Endometrial microvascular endothelial cells (primary cell): ENCODE measurements around the gene ALDH1L2. TPM values are rescaled to one million over a fixed set of nuclear protein-coding genes. Genes with fewer than 3 reads are reported as not detected.

Experiments
- in situ Hi-C: cut with HindIII; loops from 2 replicates; pipeline ENCODE4 v1.10.0; 2017; ENCODE audit warnings: low sequenced_read_pairs, low pct_unique_long_range_greater_than_20kb; ENCODE audit errors: inconsistent ontology term
- total RNA-seq: library from RNA; depleted of rRNA; stranded (reverse); fragments of >200 nt; gene quantifications from one replicate; pipeline ENCODE4 v1.2.3, GENCODE V29; 2015; ENCODE audit errors: inconsistent ontology term

ALDH1L2 gene
- total RNA-seq, 1 donor from 2014 or later = 0.56 TPM

- in situ Hi-C loops = no loop called here
Measured at GRCh38 chr12:105048315-105048714, 35.9 kb downstream of the ALDH1L2 start.

- in situ Hi-C loops = no loop called here
Measured at GRCh38 chr12:105047308-105047707, 37.0 kb downstream of the ALDH1L2 start.

DNA sequence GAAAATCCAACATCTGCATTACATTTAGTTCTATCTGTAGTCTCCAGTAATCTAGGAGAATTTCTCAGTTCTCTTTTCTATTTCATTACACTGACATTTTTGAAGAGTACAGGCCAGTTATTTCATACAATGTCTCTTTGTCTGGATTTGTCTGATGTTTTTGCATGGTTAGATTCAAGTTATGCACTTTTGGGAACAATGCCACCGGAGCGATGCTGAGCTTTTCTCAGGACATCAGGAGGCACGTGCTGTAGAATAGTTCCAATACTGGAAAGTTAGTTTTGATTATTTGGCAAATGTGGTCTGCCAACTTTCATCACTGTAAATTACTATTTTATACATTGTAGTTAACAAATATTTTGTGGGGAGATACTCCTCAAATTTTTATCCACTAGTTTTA is 43.1 kb downstream of the ALDH1L2 start:
- in situ Hi-C loops = no loop called here

- in situ Hi-C loops = no loop called here
Measured at GRCh38 chr12:105040476-105040875, 43.8 kb downstream of the ALDH1L2 start.

DNA sequence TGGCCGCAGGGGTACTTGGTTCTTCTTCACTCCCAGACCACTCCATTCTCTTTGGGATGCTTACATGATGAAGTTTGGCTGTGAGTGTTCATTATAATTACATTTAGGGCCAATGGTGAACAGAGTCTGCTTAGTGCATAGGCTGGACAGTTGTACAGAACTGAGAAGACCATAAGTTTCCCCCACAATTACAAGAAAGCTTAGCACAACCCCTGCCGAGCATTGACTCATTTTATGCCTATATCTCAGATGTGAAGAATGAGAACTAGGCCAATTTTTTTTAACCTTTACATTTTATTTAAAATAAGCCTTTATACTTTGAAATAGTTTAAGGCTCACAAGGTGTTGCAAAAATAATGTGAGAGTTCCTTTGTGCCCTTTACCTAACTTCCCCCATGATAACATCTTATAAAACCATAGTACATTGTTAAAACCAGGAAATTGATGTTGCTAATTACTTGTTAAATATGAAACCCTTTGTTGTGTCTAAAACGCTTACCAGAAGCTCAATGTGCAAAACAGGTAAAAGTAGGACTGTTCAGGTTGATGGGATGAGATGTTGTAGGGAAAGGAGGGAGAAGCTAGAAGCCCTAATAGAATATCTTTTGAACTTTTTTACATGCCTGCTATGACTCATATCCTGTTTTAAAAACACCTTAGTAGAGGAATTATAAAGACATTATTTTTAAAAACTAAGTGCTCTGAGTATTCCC is 47.2 kb downstream of the ALDH1L2 start:
- in situ Hi-C loops = no loop called here

DNA sequence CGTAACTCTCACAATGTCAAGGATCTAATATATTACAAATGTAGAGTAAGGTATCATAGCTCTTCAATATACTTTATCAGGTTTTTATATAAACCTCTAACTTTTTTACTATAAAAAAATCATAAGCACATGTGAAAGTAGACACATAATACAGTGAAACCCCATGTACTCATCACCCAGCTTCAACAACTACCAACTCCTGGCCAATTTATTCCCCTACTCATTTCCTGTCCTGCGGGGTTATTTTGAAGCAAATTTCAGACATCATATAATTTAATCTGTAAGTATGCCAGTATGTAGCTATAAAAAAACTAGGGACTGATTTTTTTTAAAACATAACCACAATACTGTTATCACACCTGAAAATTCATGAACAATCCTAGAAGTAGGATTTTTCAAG is 50.4 kb downstream of the ALDH1L2 start:
- in situ Hi-C loops = no loop called here

GRCh38 chr12:105032703-105033357 is 51.4 kb downstream of the ALDH1L2 start:
- in situ Hi-C loops = no loop called here

DNA sequence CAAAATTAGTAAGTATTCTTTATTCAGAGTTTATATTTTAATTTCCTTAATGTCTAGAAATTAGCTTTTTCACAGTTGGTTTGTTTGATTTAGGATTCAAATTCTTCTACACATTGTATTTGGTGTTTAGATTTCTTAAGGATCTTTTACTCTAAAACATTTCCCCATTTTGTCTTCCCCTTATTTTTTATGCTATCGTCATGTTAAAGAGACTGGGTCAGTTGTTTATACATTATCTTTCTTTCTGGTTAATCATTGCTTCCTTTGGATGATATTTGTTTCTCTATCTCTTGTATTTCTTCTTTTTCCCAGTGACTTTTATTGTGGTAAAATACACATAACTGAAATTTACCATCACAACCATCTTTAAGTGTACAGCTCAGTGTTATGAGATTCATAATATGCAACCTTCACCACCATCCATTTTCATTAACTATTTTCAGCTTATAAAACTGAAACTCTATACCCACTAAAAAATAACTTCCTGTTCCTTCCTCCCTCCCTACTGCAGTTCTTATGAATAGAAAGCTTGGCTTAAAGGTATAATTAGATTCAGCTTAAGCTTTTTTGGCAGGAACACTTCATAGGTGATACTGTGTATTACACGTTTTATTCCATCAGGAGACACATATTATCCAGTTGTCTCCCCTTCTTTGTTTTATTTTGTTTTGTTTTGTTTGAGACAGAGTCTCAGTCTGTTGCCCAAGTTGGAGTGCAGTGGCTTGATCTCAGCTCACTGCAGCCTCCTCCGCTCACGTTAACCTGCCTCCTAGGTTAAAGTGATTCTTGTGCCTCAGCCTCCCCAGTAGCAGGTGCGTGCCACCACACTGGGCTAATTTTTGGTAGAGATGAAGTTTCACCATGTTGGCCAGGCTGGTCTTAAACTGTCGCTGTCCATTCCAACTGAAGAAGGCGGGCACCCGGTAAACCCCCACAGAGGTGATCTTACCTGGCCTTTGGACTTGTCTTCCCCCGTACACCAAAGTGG is 53.1 kb downstream of the ALDH1L2 start:
- in situ Hi-C loops = no loop called here

GRCh38 chr12:105026411-105026810 is 57.8 kb downstream of the ALDH1L2 start:
- in situ Hi-C loops = no loop called here

- in situ Hi-C loops = no loop called here
Measured at GRCh38 chr12:105025890-105026289, 58.4 kb downstream of the ALDH1L2 start.

DNA sequence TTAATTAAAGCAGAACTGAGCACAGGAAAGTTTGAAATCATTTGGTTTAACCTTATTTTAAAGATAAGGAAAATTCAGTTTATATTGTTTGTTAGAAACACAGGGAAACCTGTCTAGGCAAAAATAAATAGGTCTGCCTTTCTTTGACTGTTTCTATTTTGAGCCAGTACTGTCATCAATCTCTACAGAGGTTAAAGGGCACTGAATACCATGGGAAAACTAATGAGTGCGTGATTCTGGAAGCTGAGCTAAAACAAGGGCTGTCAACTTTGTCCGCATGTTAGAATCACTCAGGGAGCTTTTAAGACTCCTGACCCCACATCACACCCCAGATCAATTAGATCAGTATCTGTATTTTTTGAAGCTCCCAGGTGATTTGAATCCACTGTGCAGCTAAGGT is 59.3 kb downstream of the ALDH1L2 start:
- in situ Hi-C loops = no loop called here

- in situ Hi-C loops = no loop called here
Measured at GRCh38 chr12:105020241-105020962, 63.9 kb downstream of the ALDH1L2 start.

GRCh38 chr12:105018776-105019175 is 65.5 kb downstream of the ALDH1L2 start:
- in situ Hi-C loops = no loop called here

- in situ Hi-C loops = no loop called here
Measured at GRCh38 chr12:105018012-105018411, 66.2 kb downstream of the ALDH1L2 start.

- in situ Hi-C loops = no loop called here
Measured at GRCh38 chr12:105015543-105015942, 68.7 kb downstream of the ALDH1L2 start.

DNA sequence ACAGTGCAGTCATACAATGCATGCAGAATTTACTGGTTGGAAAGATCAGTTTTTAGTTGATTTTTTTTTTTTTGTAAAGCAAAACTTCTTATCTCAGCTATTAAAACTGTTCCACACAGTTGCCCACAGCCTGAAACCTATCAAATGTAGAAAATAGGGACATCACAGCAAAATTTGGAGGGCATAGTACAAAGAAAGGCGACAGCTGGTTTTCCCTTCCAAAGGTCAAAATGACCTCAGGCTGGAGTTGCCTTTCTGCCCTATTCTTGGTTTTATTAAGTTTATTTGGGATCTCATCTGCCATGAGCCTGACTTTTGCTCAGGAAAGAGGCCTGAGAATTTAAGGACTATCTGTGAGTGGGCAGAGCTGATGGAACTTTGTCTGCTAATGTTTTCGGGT is 69.7 kb downstream of the ALDH1L2 start:
- in situ Hi-C loops = no loop called here

DNA sequence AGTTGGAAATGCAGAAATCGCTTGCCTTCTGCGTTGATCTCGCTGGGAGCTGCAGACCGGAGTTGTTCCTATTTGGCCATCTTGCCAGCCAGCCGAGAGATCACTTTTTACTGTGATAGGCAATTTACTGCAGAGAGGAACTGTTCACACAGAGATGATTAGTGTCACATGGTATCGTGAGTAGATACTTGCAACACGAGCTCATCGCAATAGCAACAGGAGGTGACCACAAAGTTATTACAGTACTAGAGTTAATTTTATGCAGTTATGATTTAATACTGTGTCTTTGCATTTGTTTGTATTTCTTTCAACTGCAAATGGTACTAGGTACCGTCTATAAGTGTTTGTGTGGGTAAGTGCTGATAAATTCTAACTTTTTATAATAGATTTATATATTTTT is 70.4 kb downstream of the ALDH1L2 start:
- in situ Hi-C loops = no loop called here

GRCh38 chr12:105001476-105001875 is 82.8 kb downstream of the ALDH1L2 start:
- in situ Hi-C loops = no loop called here

DNA sequence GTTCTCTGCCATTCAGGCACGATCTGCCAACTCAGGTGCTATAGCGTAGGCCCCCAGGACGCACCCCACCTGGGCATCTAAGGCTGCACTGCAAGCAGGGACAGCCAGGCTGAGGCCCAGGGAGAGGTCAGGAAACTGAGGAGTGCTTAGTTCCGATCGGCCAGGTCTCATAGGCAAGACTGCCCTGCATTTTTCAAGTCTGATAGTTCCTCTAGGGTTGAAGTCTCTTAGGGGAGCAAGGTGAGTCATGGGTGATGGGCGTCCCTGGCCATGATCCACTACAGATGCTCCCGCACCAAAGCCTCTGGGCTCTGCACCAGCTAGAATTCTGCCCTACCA is 84.9 kb downstream of the ALDH1L2 start:
- in situ Hi-C loops = no loop called here
